Pancreas (tissue), 10 donors: Measurements from ENCODE around the gene RHOU. TPM values are rescaled to one million over a fixed set of nuclear protein-coding genes. Genes with fewer than 3 reads are reported as not detected.

Source experiments
- ATAC-seq, 4 donors: fragments of 200-7000 bp; cut with Tn5 transposase; one replicate each; pipeline versions ENCODE4 v1.8.0 to v1.9.1; 2020; ENCODE audit warnings: mild to moderate bottlenecking in 4 of 4, moderate library complexity in 4 of 4
- DNase-seq, 6 donors: peaks; one replicate each; pipeline ENCODE4 v3.0.0-alpha.2; 2020
- FAIRE-seq: peaks from 2 replicates; lab custom pipeline; 2012; peaks lifted over from hg19 to GRCh38; lab: Jason Lieb, UNC
- H3K27ac ChIP-seq, 4 donors: fragments of 200-600 bp; sonication (generic); 1 replicate in 3 of 4; 2 replicates in 1 of 4; pipeline versions ENCODE4 v1.5.0 to v1.8.0; 2020
- H3K27me3 ChIP-seq, 4 donors: fragments of 200-600 bp; one replicate each; pipeline ENCODE4 v1.8.0; 2021
- H3K36me3 ChIP-seq, 3 donors: fragments of 200-600 bp; sonication (generic) in 1 of 3; one replicate each; pipeline versions ENCODE4 v1.5.0 to v1.8.0; 2020 to 2021
- H3K4me1 ChIP-seq, 3 donors: fragments of 200-600 bp; one replicate each; pipeline ENCODE4 v1.8.0; 2021
- H3K4me3 ChIP-seq, 4 donors: fragments of 200-600 bp; sonication (generic) in 2 of 4; one replicate each; pipeline versions ENCODE4 v1.5.0 to v1.8.0; 2020 to 2021
- H3K9me3 ChIP-seq, 4 donors: fragments of 200-600 bp; one replicate each; pipeline ENCODE4 v1.8.0; 2021
- WGBS, 2 donors: extraction: QIAGEN DNeasy Blood & Tissue Kit; methylation state at CpG; one replicate each; pipeline ENCODE4 v1.1.7; 2013; 5-methylcytosine and 5-hydroxymethylcytosine counted together
- intact Hi-C, 3 donors: fragments of 100-400 bp; cut with DNase I; formaldehyde crosslinking; loops; one replicate each; pipeline versions ENCODE4 v1.11.1 to v1.14.2; 2022
- polyA plus RNA-seq, 2 donors: library from polyadenylated mRNA; stranded (reverse); fragments of 200-250 nt; gene quantifications; one replicate each; pipeline ENCODE4 v1.2.3, GENCODE V29; 2013
- total RNA-seq, 6 donors: library from RNA; stranded (reverse); fragmentation: NEBNext Ultra II Directional in 4 of 6; extraction: Animal tissue kit (Norgen Biotek cat#: 25700) in 4 of 6; gene quantifications; one replicate each; pipeline versions ENCODE4 v1.2.1 to v1.2.4, GENCODE V29; 2021 to 2023
- TF ChIP-seq, protein P1 (sequence below), 4 donors: fragments of 200-600 bp; sonication (generic) in 3 of 4; IDR thresholded peaks; one replicate each; pipeline versions ENCODE4 v1.5.0 to v1.8.0; 2021; ENCODE audit warnings: antibody characterized with exemption in 4 of 4
- donor health status: healthy with polysubstance abuse.
- donor health status: DM: no; HTN: no; CAD: no; lungs with moderate emphysema.
- donor health status: DM: no; HTN: no; CAD: no.
- donor health status: control.
- donor health status: control.
- donor health status: Bipolar disorder and iron deficiency.
- donor health status: DM: yes; HTN: yes; CAD: no.
- donor health status: DM: no; HTN: no; CAD: no.
- donor health status: DM: no; HTN: no; CAD: no.
- donor health status: DM: yes; HTN: yes; CAD: no.

Gene RHOU
- total and polyA plus RNA-seq, 8 donors: 5.4 to 14.1 (median 9.8) TPM

DNA sequence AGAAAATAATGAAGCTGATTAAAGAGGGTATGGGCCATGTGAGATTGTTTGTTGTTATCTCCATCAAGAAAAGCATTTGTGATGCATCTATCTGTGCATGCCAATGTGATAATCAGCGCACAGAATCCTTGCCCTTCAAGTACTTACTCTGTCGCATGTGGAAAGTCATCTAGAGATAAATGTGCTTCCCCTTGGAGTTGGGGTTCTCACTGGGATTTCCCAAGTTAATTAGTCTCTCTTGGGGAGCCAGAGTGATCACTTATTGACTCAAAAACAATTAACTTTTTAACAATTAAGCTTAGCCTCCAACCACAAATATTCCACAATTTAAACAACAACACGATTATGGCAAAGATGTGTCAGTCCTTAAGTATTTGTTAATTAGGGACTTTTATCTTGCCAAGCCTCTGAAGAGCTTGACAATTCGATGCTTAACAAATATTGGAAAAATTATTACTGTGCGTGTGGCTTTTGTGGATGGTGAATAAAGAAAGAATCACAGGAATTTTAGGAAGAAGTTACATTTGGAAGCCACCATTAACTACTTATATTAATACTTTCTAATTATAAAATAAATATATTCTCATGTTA, 17.5 kb downstream of the RHOU start:
- WGBS, 2 donors: 55 to 67% methylated on average over 5 of the region's 5 CpGs
- Histone ChIP-seq H3K4me1 (no peaks in the 10 kb centered on the region), H3K27me3 (no peaks in the 10 kb centered on the region), H3K4me3 (no peak overlapping the region), H3K36me3 (no peaks in the 10 kb centered on the region), H3K9me3 (no peaks in the 10 kb centered on the region), H3K27ac (no peak overlapping the region)
- FAIRE-seq (no peak), DNase-seq (no peak), ATAC-seq (no peak)
- intact Hi-C loops: no loop called here
- TF ChIP-seq, protein P1, sequence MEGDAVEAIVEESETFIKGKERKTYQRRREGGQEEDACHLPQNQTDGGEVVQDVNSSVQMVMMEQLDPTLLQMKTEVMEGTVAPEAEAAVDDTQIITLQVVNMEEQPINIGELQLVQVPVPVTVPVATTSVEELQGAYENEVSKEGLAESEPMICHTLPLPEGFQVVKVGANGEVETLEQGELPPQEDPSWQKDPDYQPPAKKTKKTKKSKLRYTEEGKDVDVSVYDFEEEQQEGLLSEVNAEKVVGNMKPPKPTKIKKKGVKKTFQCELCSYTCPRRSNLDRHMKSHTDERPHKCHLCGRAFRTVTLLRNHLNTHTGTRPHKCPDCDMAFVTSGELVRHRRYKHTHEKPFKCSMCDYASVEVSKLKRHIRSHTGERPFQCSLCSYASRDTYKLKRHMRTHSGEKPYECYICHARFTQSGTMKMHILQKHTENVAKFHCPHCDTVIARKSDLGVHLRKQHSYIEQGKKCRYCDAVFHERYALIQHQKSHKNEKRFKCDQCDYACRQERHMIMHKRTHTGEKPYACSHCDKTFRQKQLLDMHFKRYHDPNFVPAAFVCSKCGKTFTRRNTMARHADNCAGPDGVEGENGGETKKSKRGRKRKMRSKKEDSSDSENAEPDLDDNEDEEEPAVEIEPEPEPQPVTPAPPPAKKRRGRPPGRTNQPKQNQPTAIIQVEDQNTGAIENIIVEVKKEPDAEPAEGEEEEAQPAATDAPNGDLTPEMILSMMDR (IDR thresholded peaks at IDR 0.05): no peak

DNA sequence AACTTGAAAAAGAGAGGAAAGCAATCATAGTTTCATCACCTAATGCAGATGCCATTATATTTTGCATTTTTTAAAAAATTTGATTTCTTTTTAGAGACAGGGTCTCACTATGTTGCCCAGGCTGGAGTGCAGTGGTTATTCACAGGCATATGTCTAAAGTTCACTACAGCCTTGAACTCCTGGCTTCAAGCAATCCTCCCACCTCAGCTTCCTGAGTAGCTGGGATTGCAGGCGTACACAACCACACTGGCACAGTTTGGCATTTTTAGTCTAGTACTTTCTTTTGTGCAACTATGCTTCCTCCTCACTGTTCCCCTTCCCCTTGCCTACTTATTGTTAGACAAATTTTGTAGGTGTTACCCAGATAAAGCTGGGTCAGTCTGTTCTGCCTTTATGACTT, 18.0 kb downstream of the RHOU start:
- 79 to 95% methylated on average over 1 of the region's 1 CpG for WGBS, 2 donors

DNA sequence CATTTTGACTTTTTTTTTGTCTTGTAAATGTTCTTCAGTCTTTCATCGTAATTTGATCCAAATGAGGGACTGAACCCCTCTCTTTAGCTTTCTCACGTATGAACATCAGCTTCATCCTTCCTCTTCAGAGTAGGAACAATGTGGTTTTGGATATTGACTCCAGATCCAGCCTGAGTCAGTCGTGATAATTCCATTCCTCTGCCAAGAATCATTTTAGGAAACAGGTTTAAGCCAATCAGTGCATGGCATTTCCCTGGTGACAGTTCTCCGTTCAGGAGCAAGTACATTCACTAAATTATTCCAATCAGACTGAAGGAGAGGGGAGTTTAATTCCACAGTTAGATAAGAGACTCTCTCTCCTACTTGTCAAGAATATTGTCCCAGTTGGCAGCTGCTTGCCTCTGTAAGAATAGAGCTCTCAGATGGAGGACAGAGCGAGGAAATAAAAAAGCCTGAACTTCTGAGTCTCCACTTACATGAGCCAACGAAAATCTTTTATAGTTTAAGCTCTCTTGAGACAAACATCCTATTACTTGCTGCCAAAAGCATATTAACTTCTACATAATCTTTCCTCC, 18.6 kb downstream of the RHOU start:
- intact Hi-C loops: no loop called here
- Histone ChIP-seq H3K27me3 (no peaks in the 10 kb centered on the region), H3K9me3 (no peaks in the 10 kb centered on the region), H3K36me3 (no peaks in the 10 kb centered on the region), H3K4me3 (no peak overlapping the region), H3K4me1 (no peaks in the 10 kb centered on the region), H3K27ac (no peak overlapping the region)
- TF ChIP-seq, protein P1 (IDR thresholded peaks at IDR 0.05): no peak
- FAIRE-seq (no peak), DNase-seq (no peak), ATAC-seq (no peak)
- 43 to 47% methylated on average over 6 of the region's 6 CpGs for WGBS, 2 donors

More for the DNA sequence above, 18.0 kb downstream of the RHOU start:
- TF ChIP-seq, protein P1 (IDR thresholded peaks at IDR 0.05): no peak
- no peaks in the 10 kb centered on the region for H3K27me3 ChIP-seq
- H3K27ac ChIP-seq: no peak overlapping the region
- H3K4me1 ChIP-seq: no peaks in the 10 kb centered on the region
- DNase-seq: no peak
- intact Hi-C loops: no loop called here
- H3K36me3 ChIP-seq: no peaks in the 10 kb centered on the region
- ATAC-seq: no peak
- H3K9me3 ChIP-seq: no peaks in the 10 kb centered on the region
- no peak overlapping the region for H3K4me3 ChIP-seq
- FAIRE-seq: no peak

DNA sequence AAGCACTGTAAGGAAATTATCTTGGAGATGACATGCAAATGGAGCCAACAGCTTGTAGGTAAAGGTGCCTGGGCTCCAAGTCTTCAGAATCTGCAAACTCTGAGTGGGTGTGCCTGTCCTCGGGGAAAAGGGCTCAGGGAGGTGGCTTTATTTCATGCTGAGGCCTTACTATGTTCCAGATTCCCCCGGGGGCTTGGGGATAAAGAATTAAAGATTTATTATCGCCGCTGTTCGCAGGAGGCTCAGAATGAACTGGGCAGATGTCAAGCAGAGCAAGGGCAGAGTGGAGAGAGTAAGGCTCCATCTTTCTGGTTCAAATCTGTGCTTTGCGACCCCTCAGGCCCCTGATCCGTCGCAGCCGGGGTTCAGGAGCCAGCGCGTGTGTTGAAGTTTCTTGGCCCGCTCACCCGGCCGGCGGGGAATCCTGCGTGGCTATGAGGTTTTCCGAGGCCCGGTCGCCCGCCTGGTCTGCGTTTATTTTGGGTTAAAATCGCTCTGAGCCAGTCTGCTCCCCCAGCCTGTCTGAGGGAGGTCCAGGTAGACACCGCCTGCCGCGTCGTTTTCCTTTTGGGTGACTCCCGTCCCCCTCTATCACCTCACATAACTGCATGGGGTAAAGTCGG, 19.5 kb downstream of the RHOU start:
- intact Hi-C loops: no loop called here
- Histone ChIP-seq H3K27ac (no peak overlapping the region), H3K27me3 (no peaks in the 10 kb centered on the region), H3K36me3 (no peaks in the 10 kb centered on the region), H3K4me1 (no peaks in the 10 kb centered on the region), H3K9me3 (no peaks in the 10 kb centered on the region), H3K4me3 (no peak overlapping the region)
- ATAC-seq (no peak), FAIRE-seq (no peak), DNase-seq (no peak)
- 68 to 72% methylated on average over 28 of the region's 28 CpGs for WGBS, 2 donors
- TF ChIP-seq, protein P1 (IDR thresholded peaks at IDR 0.05): no peak

DNA sequence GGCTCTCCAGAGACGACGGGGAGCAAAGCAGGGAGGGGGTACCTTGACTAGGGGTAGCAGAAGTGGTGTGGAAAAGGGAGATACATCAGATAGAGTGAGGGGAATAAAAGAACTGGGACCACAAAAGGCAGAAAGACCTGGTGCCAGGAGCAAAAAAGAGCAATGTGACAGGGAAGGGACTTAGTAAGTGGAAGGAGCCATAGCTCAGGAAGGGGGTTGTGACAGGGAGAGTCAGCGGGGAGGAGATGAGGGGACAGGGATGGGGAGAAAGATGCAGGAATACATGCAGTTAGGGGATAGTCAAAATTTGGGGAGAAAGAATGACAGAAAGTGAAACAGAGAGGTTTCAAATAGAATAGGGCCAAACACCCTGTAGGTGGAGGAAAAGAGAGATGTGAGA, 20.5 kb downstream of the RHOU start:
- no peaks in the 10 kb centered on the region for H3K27me3 ChIP-seq
- WGBS, 2 donors: 73 to 83% methylated on average over 3 of the region's 3 CpGs
- FAIRE-seq: no peak

More for the DNA sequence above, 20.5 kb downstream of the RHOU start:
- Histone ChIP-seq H3K4me1 (no peaks in the 10 kb centered on the region), H3K9me3 (no peaks in the 10 kb centered on the region), H3K27ac (no peak overlapping the region), H3K4me3 (no peak overlapping the region), H3K36me3 (no peaks in the 10 kb centered on the region)
- ATAC-seq (no peak), DNase-seq (no peak)
- intact Hi-C loops: no loop called here
- TF ChIP-seq, protein P1 (IDR thresholded peaks at IDR 0.05): no peak
